LNCAP (cell line): Measurements from ENCODE around the gene ZNF709.

Source experiments
- TF ChIP-seq, protein P1 (sequence below): fragments of 450-650 bp; IDR thresholded peaks from 2 replicates; pipeline ENCODE4 v1.5.1; 2017; ENCODE audit warnings: mild to moderate bottlenecking

ZNF709 gene

DNA sequence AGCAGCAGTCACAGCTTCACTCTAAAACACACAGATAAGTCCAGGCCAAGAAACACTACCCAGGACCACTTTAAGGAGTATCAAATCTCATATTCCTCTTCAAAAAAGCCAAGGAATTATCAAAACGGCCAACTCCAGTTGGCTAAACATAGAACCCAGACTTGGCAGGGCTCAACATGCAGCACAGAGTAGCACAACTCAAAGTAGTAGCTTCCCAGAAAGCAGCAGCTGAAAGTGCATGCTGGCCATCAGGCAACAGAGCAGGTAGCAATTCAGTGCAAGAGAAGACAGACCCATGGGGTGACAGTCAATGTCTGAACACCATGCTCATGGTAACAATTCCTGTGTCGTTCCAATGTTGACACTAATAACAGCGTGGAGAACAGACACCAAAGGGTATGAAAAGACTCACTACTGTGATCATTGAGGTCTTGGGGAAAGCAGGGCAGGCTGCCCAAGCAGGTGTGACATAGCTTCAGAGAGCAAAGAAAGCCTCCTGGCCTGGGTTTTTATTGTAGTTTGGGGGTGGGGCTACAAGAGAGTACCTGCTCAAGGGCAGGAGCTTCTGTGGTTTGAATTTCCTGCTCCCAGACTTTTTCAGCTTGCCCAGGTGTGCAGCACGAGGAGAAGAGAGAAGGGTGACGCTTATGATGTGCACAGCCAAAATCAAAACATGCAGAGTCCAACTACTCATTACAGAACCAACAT is 6.2 kb downstream of the ZNF709 start:
- TF ChIP-seq, protein P1, sequence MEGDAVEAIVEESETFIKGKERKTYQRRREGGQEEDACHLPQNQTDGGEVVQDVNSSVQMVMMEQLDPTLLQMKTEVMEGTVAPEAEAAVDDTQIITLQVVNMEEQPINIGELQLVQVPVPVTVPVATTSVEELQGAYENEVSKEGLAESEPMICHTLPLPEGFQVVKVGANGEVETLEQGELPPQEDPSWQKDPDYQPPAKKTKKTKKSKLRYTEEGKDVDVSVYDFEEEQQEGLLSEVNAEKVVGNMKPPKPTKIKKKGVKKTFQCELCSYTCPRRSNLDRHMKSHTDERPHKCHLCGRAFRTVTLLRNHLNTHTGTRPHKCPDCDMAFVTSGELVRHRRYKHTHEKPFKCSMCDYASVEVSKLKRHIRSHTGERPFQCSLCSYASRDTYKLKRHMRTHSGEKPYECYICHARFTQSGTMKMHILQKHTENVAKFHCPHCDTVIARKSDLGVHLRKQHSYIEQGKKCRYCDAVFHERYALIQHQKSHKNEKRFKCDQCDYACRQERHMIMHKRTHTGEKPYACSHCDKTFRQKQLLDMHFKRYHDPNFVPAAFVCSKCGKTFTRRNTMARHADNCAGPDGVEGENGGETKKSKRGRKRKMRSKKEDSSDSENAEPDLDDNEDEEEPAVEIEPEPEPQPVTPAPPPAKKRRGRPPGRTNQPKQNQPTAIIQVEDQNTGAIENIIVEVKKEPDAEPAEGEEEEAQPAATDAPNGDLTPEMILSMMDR: no peak

DNA sequence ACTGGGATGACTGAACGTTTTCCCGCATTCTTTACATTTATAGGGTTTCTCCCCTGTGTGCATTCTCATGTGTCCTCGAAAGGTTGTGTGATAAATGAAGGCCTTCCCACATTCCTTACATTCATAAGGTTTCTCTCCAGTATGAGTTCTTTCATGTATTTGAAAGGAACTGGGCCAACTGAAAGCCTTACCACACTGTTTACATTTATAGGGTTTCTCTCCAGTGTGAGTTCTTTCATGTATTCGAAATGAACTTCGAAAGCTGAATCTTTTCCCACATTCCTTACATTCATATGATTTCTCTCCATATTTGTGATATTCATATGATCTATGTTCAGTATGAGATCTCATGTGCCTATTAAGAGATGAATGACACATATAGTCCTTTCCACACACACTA is 19.4 kb downstream of the ZNF709 start:
- TF ChIP-seq, protein P1: no peak

DNA sequence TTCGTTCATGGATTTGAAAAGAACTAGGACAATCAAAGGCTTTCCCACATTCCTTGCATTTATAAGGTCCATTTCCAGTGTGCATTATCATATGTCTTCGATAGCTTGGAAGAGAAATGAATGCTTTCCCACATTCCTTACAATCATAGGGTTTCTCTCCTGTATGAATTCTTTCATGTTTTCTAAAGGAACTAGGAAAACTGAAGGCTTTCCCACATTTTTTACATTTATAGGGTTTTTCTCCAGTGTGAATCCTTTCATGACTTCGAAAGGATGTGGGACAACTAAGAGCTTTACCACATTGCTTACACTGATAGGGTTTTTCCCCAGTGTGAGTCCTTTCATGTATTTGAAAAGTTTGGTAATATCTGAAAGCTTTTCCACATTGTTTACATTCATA is 19.8 kb downstream of the ZNF709 start:
- TF ChIP-seq, protein P1: no peak

DNA sequence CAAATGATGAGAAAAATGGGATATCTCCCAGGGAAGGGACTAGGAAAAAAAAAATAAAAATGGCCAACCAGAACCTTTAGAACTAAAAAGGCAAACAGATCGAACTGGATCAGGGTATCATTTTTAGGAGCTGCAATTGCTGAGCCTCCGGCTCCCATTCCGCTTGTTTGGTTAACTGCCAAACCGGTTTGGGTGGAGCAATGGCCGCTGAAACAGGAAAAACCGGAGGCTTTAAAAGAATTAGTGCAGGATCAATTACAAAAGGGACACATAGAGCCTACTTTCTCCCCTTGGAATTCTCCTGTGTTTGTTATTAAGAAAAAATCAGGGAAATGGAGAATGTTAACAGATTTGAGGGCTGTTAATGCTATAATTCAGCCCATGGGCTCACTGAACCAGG is 31.1 kb downstream of the ZNF709 start:
- TF ChIP-seq, protein P1: no peak

DNA sequence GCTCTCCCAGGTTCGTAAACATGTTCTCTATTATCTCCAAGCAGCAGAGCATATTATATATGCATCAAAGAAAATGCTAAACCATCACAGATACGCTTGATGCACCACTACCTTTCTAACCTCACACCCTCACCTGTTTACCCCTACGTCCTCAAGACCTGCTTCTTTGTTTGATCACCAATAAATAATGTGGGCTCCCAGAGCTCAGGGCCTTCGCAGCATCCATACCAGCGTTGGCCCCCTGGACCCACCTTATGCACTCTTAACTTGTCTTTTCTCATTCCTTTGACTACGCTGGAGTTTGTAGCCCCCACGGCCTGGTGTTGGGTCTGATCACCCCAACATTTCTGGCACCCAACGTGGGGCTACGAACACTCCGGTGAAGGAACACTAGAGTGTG is 33.8 kb downstream of the ZNF709 start:
- TF ChIP-seq, protein P1: no peak

DNA sequence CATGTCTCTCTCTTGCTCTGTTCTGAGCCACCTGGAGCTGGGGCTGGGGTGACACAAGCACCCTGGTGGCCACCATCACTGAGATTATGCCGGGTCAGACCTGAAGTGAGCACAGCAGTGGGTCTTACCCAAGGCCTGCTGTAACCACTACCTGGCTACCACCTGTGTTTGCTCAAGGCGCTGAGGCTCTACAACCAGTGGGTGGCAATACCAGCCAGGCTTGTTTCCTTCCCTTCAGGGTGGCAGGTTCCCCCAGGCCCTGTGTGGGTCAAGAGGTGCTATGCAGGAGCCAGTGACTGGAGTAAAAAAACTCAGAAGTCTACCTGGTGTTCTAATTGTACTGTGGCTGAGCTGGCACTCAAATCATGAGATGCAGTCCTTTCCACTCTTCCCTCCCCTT is 35.8 kb downstream of the ZNF709 start:
- TF ChIP-seq, protein P1: no peak

DNA sequence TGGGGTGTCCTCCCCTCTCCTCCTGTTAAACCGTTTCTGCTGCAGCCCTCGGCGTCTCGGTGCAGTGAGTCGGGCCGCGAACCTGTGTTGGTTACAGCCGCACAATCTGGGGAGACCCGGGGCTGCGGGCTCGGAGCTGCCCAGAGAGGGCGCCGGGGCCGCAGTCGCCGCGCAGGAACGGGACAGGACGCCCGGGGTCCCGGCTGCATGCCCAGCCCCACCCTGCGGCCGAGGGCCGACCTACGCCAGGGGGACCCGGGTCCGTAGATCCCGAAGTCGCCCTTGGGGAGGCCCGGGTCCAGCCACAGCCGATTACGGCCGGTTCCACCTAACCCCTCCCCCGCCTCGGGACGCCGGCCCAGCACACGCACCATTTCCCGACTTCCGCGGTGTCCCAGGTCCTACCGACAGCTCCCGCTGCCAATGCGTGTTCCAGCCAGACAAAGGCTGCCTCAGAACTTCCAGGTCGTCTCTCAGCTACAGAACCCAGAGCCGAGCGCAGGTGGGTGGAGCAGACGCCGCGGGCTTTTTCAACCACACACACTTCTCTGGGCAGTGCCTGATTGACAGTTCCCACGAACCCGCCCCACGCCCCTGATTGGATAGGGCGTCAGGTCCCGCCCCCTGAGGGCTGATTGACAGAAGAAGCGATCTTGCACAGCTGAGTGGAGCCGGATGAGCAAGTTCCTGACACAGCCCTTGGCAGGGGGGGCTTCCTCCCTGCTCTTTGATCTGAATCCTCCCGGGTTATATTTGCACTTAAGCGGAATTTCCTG is 43.9 kb downstream of the ZNF709 start, which contains the start of gene ZNF443:
Gene ZNF443, minus strand, starts transcription at position 481 of the 776 bp plus-strand sequence. Its CDS starts 107 bp downstream, at position 374.
- TF ChIP-seq, protein P1: no peak
